ENCODE results near the gene ALKBH5. TPM values are rescaled to one million over a fixed set of nuclear protein-coding genes. Genes with fewer than 3 reads are reported as not detected.
"Not testable (repeated sequence)": the region's sequence is repeated elsewhere in the genome, so short reads cannot be mapped to it uniquely, and the experiment has no call there.

The ALKBH5 gene
- total and polyA plus RNA-seq, 7 experiments from 2014 or later, result 97.4 to 154 (median 116) TPM

DNA sequence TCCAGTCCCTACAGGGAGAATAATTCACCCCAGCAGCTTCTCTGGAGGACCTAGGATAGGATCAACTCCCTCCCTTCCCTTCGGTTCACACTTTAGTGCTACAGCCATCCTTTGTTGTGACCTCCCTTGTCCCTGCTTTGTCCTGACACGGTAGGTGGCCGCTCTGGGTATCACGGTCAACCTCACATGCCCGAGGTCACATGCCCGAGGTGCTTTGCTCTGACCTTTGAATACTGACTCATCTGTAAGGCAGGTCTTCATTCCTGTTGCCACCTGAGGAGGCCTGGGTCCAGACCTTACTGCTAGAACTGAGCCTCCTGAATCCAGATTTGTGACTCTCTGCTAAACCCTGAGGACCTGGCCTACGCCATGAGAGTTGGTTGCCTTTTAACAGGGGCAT, 19.7 kb downstream of the ALKBH5 start:
- ATAC-seq (no peak), DNase-seq (no peak)
- ChIA-PET POLR2A (interaction anchor here (1.3 kb wide), 1 partner anchor 10 kb away, joined by 4 read pairs; no protein-coding TSS in a partner anchor), CTCF (interaction anchor here (1.3 kb wide), 1 partner anchor 60 kb away, joined by 3 read pairs; no protein-coding TSS in a partner anchor)
- Mint-ChIP-seq H3K9me3 (no peaks in the 10 kb centered on the region), H3K27me3 (no peaks in the 10 kb centered on the region), H3K4me1 (peaks cover 21 to 31% (median 25%) of the 10 kb centered on the region in 7 donors), H3K36me3 (peaks cover 0 to 27% (median 4%) of the 10 kb centered on the region in 5 donors), H3K4me3 (no peak overlapping the region), H3K27ac (peak overlapping the region in 2 of 9 donors; percentile 14 to 79)
- Histone ChIP-seq H3K27ac (ENCODE audit: low read depth, low read length) (no peak overlapping the region), H3K27me3 (ENCODE audit: control insufficient read depth in 2 of 2, insufficient read depth in 2 of 2, low read length in 2 of 2) (no peaks in the 10 kb centered on the region), H3K4me3 (ENCODE audit: low read length) (no peak overlapping the region), H3K4me1 (ENCODE audit: control insufficient read depth in 2 of 2, insufficient read depth in 2 of 2, low read length in 2 of 2) (peaks cover 0 to 10% of the 10 kb centered on the region in 2 donors), H3K9me3 (ENCODE audit: control insufficient read depth in 2 of 3, low read length in 3 of 3) (no peaks in the 10 kb centered on the region), H3K36me3 (ENCODE audit: control insufficient read depth in 2 of 3, insufficient read depth in 3 of 3, low read length in 3 of 3) (peaks cover 0 to 79% (median 6%) of the 10 kb centered on the region in 3 experiments)
- intact Hi-C loops (cut with micrococcal nuclease), result no loop called here

DNA sequence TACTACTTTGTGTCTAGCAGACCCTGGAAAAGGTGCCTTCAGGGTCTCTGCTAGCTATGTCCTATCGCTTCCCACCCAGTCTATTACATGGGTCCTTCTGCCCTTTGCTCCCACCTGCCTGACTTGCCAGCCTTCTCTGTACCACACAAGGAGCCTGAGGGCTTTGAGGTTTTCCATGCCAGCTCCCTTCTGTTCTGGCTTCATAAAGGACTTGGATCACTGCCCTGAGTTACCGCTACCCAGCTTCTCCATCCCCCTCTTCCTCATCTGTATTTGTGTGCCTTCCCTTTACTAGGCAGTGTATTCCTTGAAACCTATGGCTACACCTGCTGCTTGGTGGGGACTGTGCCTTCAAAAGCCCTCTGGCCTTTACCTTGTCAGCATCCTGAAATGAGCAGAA, 22.2 kb downstream of the ALKBH5 start:
- H3K9me3 Mint-ChIP-seq, result no peaks in the 10 kb centered on the region
- peaks cover 2 to 15% (median 9%) of the 10 kb centered on the region in 7 donors for H3K4me1 Mint-ChIP-seq
- peak overlapping the region in 4 of 9 donors; percentile 9 to 63 (median 46) for H3K27ac Mint-ChIP-seq
- intact Hi-C loops (cut with micrococcal nuclease), result no loop called here
- DNase-seq (no peak), ATAC-seq (no peak)
- Histone ChIP-seq H3K4me1 (ENCODE audit: control insufficient read depth in 2 of 2, insufficient read depth in 2 of 2, low read length in 2 of 2) (no peaks in the 10 kb centered on the region), H3K4me3 (ENCODE audit: low read length) (no peak overlapping the region), H3K9me3 (ENCODE audit: control insufficient read depth in 2 of 3, low read length in 3 of 3) (no peaks in the 10 kb centered on the region), H3K36me3 (ENCODE audit: control insufficient read depth in 2 of 3, insufficient read depth in 3 of 3, low read length in 3 of 3) (peaks cover 0 to 82% (median 15%) of the 10 kb centered on the region in 3 experiments), H3K27ac (ENCODE audit: low read depth, low read length) (no peak overlapping the region), H3K27me3 (ENCODE audit: control insufficient read depth in 2 of 2, insufficient read depth in 2 of 2, low read length in 2 of 2) (no peaks in the 10 kb centered on the region)
- H3K27me3 Mint-ChIP-seq, result no peaks in the 10 kb centered on the region
- ChIA-PET POLR2A (interaction anchor here (1.4 to 1.5 kb wide), 2 partner anchors 10 to 20 kb away, joined by 3 to 4 read pairs; no protein-coding TSS in a partner anchor), CTCF (no interaction called here)
- no peak overlapping the region for H3K4me3 Mint-ChIP-seq
- peaks cover 7 to 33% (median 11%) of the 10 kb centered on the region in 5 donors for H3K36me3 Mint-ChIP-seq

DNA sequence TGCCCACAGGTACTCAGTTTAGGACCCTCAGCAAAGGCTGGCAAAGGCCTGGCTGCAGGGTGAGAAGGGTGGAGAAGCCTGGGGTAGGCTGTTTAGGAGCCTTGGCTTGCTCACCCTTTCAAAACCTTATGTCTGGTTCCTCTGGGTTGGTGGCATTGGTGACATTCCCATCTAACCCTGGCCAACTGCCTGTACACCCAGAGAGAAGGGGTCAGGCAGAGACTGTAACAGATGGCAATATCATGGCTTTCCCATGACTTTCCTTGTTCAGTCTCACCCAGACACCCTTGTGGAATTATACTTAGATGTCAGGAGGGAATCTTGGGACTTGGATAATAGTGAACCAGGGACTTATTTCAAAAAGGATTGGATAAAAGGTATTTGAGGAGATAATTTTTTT, 23.3 kb downstream of the ALKBH5 start:
- Mint-ChIP-seq H3K27ac (no peak overlapping the region), H3K4me1 (peaks cover 0 to 15% (median 4%) of the 10 kb centered on the region in 7 donors), H3K36me3 (peaks cover 7 to 33% (median 11%) of the 10 kb centered on the region in 5 donors), H3K9me3 (no peaks in the 10 kb centered on the region), H3K27me3 (no peaks in the 10 kb centered on the region), H3K4me3 (no peak overlapping the region)
- no peaks in the 10 kb centered on the region for H3K27me3 ChIP-seq (ENCODE audit: control insufficient read depth in 2 of 2, insufficient read depth in 2 of 2, low read length in 2 of 2)
- ChIA-PET POLR2A (interaction anchor here (1.4 kb wide), 2 partner anchors 9 kb away, joined by 3 to 4 read pairs; no protein-coding TSS in a partner anchor), CTCF (no interaction called here)
- intact Hi-C loops (cut with micrococcal nuclease), result no loop called here
- ATAC-seq (no peak), DNase-seq (no peak)
- H3K27ac ChIP-seq (ENCODE audit: low read depth, low read length), result no peak overlapping the region
- no peaks in the 10 kb centered on the region for H3K4me1 ChIP-seq (ENCODE audit: control insufficient read depth in 2 of 2, insufficient read depth in 2 of 2, low read length in 2 of 2)
- no peaks in the 10 kb centered on the region for H3K9me3 ChIP-seq (ENCODE audit: control insufficient read depth in 2 of 3, low read length in 3 of 3)
- no peak overlapping the region for H3K4me3 ChIP-seq (ENCODE audit: low read length)
- H3K36me3 ChIP-seq (ENCODE audit: control insufficient read depth in 2 of 3, insufficient read depth in 3 of 3, low read length in 3 of 3), result peaks cover 0 to 80% (median 15%) of the 10 kb centered on the region in 3 experiments

- Mint-ChIP-seq H3K4me1 (peaks cover 0 to 15% (median 2%) of the 10 kb centered on the region in 7 donors), H3K36me3 (peaks cover 7 to 33% (median 11%) of the 10 kb centered on the region in 5 donors), H3K27ac (peak overlapping the region in 1 of 9 donors; percentile 39), H3K9me3 (no peaks in the 10 kb centered on the region), H3K27me3 (no peaks in the 10 kb centered on the region), H3K4me3 (no peak overlapping the region)
- no peaks in the 10 kb centered on the region for H3K27me3 ChIP-seq (ENCODE audit: control insufficient read depth in 2 of 2, insufficient read depth in 2 of 2, low read length in 2 of 2)
- no peak overlapping the region for H3K4me3 ChIP-seq (ENCODE audit: low read length)
- POLR2A ChIA-PET, result no interaction called here
- H3K9me3 ChIP-seq (ENCODE audit: control insufficient read depth in 2 of 3, low read length in 3 of 3), result no peaks in the 10 kb centered on the region
- peaks cover 0 to 79% (median 15%) of the 10 kb centered on the region in 3 experiments for H3K36me3 ChIP-seq (ENCODE audit: control insufficient read depth in 2 of 3, insufficient read depth in 3 of 3, low read length in 3 of 3)
- no peak for DNase-seq
- no peaks in the 10 kb centered on the region for H3K4me1 ChIP-seq (ENCODE audit: control insufficient read depth in 2 of 2, insufficient read depth in 2 of 2, low read length in 2 of 2)
- CTCF ChIA-PET, result no interaction called here
- intact Hi-C loops (cut with micrococcal nuclease), result no loop called here
- no peak for ATAC-seq
- H3K27ac ChIP-seq (ENCODE audit: low read depth, low read length), result no peak overlapping the region
Measured at GRCh38 chr17:18208092-18208491, 24.5 kb downstream of the ALKBH5 start.

- H3K27ac ChIP-seq (ENCODE audit: low read depth, low read length), result no peak overlapping the region
- no peak for DNase-seq
- CTCF ChIA-PET, result interaction anchor here (0.6 kb wide), 1 partner anchor 20 kb away, joined by 3 read pairs; no protein-coding TSS in a partner anchor
Measured at GRCh38 chr17:18213666-18214270, 30.1 kb downstream of the ALKBH5 start.

GRCh38 chr17:18216906-18217305, 33.3 kb downstream of the ALKBH5 start:
- H3K27me3 Mint-ChIP-seq; intact Hi-C loops (cut with micrococcal nuclease): not testable (repeated sequence)
- H3K27ac Mint-ChIP-seq, result peak overlapping the region in 1 of 9 donors; percentile 4

More at GRCh38 chr17:18213666-18214270, 30.1 kb downstream of the ALKBH5 start:
- no peak overlapping the region for H3K4me3 Mint-ChIP-seq
- intact Hi-C loops (cut with micrococcal nuclease), result no loop called here
- peaks cover 0 to 7% (median 0%) of the 10 kb centered on the region in 7 donors for H3K4me1 Mint-ChIP-seq
- no peaks in the 10 kb centered on the region for H3K9me3 Mint-ChIP-seq
- no peaks in the 10 kb centered on the region for H3K27me3 ChIP-seq (ENCODE audit: control insufficient read depth in 2 of 2, insufficient read depth in 2 of 2, low read length in 2 of 2)
- no peak overlapping the region for H3K27ac Mint-ChIP-seq
- no peaks in the 10 kb centered on the region for H3K9me3 ChIP-seq (ENCODE audit: control insufficient read depth in 2 of 3, low read length in 3 of 3)
- H3K4me1 ChIP-seq (ENCODE audit: control insufficient read depth in 2 of 2, insufficient read depth in 2 of 2, low read length in 2 of 2), result no peaks in the 10 kb centered on the region
- H3K36me3 ChIP-seq (ENCODE audit: control insufficient read depth in 2 of 3, insufficient read depth in 3 of 3, low read length in 3 of 3), result peaks cover 0 to 23% (median 5%) of the 10 kb centered on the region in 3 experiments
- POLR2A ChIA-PET, result interaction anchor here (1.2 kb wide), 1 partner anchor 11 kb away, joined by 3 read pairs; no protein-coding TSS in a partner anchor
- no peaks in the 10 kb centered on the region for H3K27me3 Mint-ChIP-seq
- no peak overlapping the region for H3K4me3 ChIP-seq (ENCODE audit: low read length)
- ATAC-seq, result no peak
- H3K36me3 Mint-ChIP-seq, result peaks cover 6 to 13% (median 7%) of the 10 kb centered on the region in 5 donors

More at GRCh38 chr17:18216906-18217305, 33.3 kb downstream of the ALKBH5 start:
- ChIA-PET CTCF (interaction anchor here (0.6 to 1.2 kb wide), 2 partner anchors 31 to 75 kb away, joined by 3 to 4 read pairs; no protein-coding TSS in a partner anchor), POLR2A (interaction anchor here (1.2 kb wide), 1 partner anchor 11 kb away, joined by 3 read pairs; no protein-coding TSS in a partner anchor)
- H3K27ac ChIP-seq (ENCODE audit: low read depth, low read length); H3K9me3 ChIP-seq (ENCODE audit: control insufficient read depth in 2 of 3, low read length in 3 of 3); H3K4me1 ChIP-seq (ENCODE audit: control insufficient read depth in 2 of 2, insufficient read depth in 2 of 2, low read length in 2 of 2); DNase-seq; H3K4me3 Mint-ChIP-seq; H3K4me1 Mint-ChIP-seq; H3K27me3 ChIP-seq (ENCODE audit: control insufficient read depth in 2 of 2, insufficient read depth in 2 of 2, low read length in 2 of 2); ATAC-seq; H3K36me3 Mint-ChIP-seq; H3K36me3 ChIP-seq (ENCODE audit: control insufficient read depth in 2 of 3, insufficient read depth in 3 of 3, low read length in 3 of 3); H3K4me3 ChIP-seq (ENCODE audit: low read length); H3K9me3 Mint-ChIP-seq: not testable (repeated sequence)

All from naive thymus-derived CD4-positive, alpha-beta T cell (primary cell).